ENCODE measurements around the gene SEZ6.

- TF ChIP-seq CTCF (IDR thresholded peaks at IDR 0.05; ENCODE audit: low read depth, low read length): no peak
- no peak for TF ChIP-seq EZH2phosphoT487 (IDR thresholded peaks at IDR 0.05; ENCODE audit: low read depth)
Observed at GRCh38 chr17:28967221-28968135, 38.4 kb downstream of the SEZ6 start.

All from OCI-LY3 (cell line).